ENCODE measurements around the gene LRSAM1.
A peak's percentile ranks its signal among the peaks of the same experiment; 100 is the strongest.

The LRSAM1 gene

GRCh38 chr9:127450830-127451607 is at the start of gene LRSAM1, which contains the start of gene RPL12:
Gene LRSAM1 (plus strand): TSS chr9:127451510. CDS start chr9:127454528, 3,018 bp downstream.
Gene RPL12 (minus strand): TSS chr9:127451406. CDS start chr9:127451317, 89 bp downstream.
- DNase-seq, result peak; percentile 98

- DNase-seq, result no peak
Measured at GRCh38 chr9:127402401-127403090, 48.8 kb upstream of the LRSAM1 start.

- no peak for DNase-seq
Measured at GRCh38 chr9:127403507-127404192, 47.7 kb upstream of the LRSAM1 start.

- no peak for DNase-seq
Measured at GRCh38 chr9:127404631-127405030, 46.7 kb upstream of the LRSAM1 start.

- DNase-seq, result no peak
Measured at GRCh38 chr9:127405344-127406125, 45.8 kb upstream of the LRSAM1 start.

- DNase-seq, result no peak
Measured at GRCh38 chr9:127406799-127407491, 44.4 kb upstream of the LRSAM1 start.

- no peak for DNase-seq
Measured at GRCh38 chr9:127407492-127407843, 43.8 kb upstream of the LRSAM1 start.

- no peak for DNase-seq
Measured at GRCh38 chr9:127411122-127411521, 40.2 kb upstream of the LRSAM1 start.

- no peak for DNase-seq
Measured at GRCh38 chr9:127415141-127415540, 36.2 kb upstream of the LRSAM1 start.

GRCh38 chr9:127415657-127416056 is 35.7 kb upstream of the LRSAM1 start:
- no peak for DNase-seq

GRCh38 chr9:127417131-127418036 is 33.9 kb upstream of the LRSAM1 start:
- no peak for DNase-seq

- peak; percentile 50 for DNase-seq
Measured at GRCh38 chr9:127418037-127418471, 33.3 kb upstream of the LRSAM1 start.

GRCh38 chr9:127419348-127419747 is 32.0 kb upstream of the LRSAM1 start:
- no peak for DNase-seq

GRCh38 chr9:127421057-127421456 is 30.3 kb upstream of the LRSAM1 start:
- DNase-seq, result no peak

- no peak for DNase-seq
Measured at GRCh38 chr9:127422133-127422782, 29.1 kb upstream of the LRSAM1 start.

GRCh38 chr9:127422787-127423186 is 28.5 kb upstream of the LRSAM1 start:
- no peak for DNase-seq

GRCh38 chr9:127423476-127423933 is 27.8 kb upstream of the LRSAM1 start:
- no peak for DNase-seq

- DNase-seq, result peak; percentile 90
Measured at GRCh38 chr9:127423934-127424675, 27.2 kb upstream of the LRSAM1 start, which contains the start of gene ZNF79. Gene ZNF79 (plus strand): TSS chr9:127424382. CDS start chr9:127424788, 406 bp downstream.

- DNase-seq, result no peak
Measured at GRCh38 chr9:127424676-127424999, 26.7 kb upstream of the LRSAM1 start.

GRCh38 chr9:127426756-127427155 is 24.6 kb upstream of the LRSAM1 start:
- no peak for DNase-seq

Measured in CD4-positive, alpha-beta T cell treated with Interleukin-10 for 1 hour (primary cell).